NCI-H2107 (cell line): ENCODE results near the gene EML3.
"Not testable (repeated sequence)": the region's sequence is repeated elsewhere in the genome, so short reads cannot be mapped to it uniquely, and the experiment has no call there.

Source experiments
- DNase-seq: peaks from one replicate; lab custom pipeline; 2025; lab: John Stamatoyannopoulos, UW

Gene EML3

DNA sequence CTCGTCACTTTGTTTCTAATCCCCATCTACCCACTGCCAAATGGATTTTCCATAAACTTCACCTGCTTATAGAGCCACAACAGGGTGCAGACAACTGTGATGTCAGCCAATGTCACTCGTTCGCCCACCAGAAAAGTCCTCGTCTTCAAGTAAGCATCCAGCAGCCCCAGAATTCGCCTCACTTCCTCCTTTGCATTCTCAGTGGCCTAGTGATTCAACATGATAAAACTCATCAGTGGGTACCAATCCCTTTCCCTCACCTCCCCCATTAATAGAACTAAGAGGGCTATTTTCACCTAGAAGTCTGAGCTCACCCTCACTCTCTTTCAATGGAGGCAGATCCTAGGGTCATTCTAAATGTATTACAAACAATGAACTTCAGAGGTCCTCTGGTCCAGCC is 41.7 kb downstream of the EML3 start:
- DNase-seq = not testable (repeated sequence)

DNA sequence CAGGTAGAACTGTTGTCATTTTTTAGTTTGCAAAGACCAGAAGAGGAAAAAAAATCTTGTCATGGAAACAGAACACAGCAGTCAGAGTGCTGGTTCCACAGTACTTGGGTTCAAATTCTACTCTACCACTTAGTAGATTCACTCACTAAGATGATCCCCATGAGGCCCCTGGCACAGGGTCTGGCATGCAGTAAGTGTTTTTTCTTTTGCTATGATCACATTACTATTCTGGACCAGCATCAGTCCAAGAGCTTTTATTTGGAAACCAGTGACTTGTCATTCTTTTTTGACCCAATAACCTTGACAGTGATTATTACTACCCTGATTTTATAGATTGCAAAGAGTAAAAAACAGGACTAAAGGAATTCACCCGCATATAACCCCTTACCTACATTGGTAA is 43.0 kb downstream of the EML3 start:
- DNase-seq = no peak

DNA sequence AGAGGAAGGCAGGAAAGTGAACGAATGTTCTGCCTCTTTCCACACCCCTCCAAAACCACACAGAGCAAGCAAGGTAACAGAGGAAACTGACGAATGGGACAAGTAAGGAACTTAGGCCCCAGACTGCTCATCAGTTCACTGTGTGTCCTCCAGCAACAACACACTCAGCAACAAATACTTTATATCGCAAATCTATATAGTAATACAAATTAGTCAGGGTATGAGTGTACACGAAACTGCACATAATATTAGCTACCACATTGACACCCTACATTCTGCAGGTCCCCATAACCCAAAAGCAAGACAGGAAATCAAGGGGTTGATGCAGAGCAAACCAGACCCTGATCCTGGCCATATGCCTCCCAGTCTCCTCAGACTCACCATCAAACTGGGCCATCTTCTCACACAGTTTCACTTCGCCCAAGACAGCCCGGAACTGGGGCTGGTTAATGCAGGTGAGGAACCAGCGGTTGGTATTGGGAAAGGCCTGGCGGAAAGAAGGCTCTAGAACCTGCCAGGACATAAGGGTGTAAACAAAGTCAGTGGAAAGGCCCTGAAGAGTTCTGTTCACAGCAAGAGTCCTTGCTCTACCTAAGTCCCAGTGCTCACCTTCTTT is 45.4 kb downstream of the EML3 start:
- DNase-seq = no peak

DNA sequence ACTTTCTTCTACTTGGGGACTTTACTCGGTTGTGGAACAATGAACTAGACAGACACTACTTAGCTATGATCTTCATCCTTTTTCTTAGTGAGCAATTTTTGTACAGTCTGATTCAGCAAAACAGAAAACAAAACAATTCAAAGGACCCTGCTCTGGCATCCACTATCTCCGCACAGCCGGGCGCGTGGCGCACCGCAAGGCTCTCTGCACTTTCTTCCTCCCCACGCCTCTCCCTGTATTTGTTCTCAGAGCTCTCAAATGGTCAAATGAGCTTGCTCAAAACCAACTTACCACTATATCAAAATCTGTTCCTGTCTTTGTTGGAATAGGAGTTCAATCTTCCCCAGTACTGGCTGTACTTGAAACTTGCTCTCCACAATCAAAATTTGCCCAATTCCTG is 46.3 kb downstream of the EML3 start:
- no peak for DNase-seq

DNA sequence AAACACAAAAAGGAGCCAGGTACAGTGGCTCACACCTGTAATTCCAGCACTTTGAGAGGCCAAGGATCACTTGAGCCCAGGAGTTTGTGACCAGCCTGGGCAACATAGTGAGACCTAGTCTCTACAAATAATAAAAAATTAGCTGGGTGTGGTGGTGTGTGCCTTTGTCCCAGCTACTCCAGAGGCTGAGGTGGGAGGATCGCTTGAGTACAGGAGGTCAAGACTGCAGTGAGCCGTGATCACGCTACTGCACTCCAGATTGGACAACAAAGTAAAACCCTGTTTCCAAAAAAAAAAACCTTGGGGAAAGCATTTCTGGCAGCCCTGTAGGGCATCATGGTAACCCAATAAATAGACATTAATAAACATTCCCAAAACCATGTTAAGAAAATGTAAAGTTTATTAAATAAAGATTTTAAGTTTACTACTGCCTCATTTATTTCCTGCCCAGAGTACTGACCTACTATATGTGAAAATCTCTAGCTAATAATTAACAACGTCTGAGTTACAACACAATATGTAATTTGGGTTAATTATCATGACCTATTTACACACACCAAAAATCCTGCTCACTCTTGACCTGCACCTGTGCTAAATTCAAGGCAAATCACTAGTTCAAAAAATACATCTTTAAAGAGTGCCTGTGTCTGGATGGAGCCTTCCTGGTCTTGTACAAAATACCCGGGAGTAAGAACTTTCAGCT is 47.3 kb downstream of the EML3 start:
- no peak for DNase-seq

DNA sequence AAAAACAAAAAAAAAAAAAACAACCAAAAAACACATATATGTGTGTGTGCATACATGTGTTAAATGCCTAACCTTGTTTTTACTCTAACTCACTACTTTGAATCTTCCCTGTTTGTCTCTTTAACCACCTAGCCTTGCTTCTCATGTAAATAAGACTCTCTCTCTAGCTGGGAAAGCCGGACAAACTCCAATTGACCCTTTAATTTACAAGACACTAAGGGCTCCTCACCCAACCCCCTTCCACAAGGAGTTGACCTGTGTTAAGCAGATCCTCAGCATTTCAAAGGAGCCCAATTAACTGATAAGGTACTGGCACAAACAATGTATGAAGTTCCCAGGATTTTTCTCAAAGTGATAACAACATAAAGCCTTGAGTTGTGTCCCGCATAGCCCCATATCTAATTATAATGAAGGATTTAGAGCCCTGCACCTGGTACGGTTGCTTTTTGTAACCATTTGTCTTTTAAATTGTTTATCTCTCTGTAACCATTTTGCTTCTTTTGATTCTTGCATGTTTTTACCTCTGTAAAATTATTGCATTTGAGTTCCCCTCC is 50.8 kb downstream of the EML3 start:
- not testable (repeated sequence) for DNase-seq

DNA sequence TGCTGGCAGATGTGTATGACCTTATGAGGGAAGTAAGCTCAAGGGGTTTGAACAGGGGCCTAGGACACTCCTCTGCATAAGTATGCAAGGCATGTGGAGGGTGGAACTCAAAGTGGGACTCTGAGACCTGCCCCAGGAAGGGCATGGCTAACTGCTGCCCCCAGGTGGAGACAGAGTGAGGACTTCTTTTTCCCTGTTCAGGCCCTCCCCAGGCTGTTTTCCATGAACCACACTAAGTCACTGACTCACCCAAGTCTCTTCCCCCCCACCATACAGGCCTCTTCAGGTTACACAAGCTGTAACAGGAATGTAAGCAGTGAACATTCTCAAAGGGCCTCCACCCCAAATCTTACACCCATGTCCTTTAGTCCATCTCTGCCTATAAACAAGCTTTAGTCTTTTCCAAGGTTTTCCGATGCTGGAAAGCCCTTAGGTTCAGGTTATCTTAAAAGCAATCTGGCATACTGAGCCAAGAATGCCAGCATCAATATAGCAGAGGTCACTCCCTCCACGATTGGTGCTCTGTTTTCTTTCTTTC is 51.9 kb downstream of the EML3 start:
- DNase-seq = peak; percentile 53

DNA sequence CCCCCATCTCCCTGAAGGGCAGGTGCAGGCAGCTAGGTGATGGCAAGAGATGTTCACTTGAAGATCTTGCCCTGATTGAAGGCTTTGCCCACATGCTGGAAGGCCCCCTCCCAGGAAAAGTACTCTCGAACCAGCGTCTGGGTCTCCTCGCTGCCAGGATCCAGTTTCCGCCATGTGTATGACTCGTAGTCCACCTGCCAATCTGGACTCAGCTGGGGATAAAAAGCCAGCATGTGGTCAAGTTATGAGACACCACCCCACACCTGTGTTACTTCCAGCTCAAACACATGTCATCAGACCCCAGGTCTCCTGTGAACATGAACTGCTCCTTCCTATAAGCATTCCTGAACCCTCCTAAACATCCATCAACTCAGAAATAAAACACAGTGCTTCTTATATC is 52.9 kb downstream of the EML3 start:
- DNase-seq = not testable (repeated sequence)

DNA sequence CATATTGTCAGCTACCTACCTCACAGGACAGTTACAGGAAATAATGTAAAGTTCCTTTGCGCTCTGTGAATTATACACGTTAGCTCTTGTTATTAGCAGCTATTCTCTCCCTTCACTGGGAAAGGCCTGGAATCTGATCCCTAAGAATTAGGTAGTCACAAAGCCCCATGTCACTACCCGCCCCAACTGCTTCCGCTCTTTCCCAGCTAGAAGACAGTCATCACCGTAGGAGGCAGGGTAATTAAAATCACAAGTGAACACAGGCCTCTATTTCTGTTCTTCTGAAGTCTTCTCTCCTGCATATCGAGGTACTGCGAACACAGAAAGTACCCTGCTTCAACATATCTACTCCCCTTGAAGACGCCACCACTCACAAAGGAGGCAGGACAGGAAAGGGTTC is 53.4 kb downstream of the EML3 start:
- DNase-seq = no peak

DNA sequence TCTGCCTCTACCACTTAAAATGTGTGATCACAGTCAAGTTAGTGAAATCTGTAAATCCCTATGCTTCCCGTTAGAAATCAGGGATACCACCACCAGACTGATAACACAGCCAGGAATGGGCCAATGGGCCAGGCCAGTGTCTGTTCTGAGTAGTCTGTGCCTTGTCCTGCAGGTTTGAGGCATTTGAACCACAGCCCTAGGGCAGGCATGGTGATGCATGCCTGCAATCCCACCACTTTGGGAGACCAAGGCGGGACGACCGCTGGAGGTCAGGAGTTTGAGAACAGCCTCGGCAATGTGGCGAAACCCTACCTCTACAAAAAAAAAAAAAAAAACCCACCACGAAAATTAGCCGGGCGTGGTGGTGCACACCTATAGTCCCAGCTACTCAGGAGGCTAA is 53.9 kb downstream of the EML3 start:
- no peak for DNase-seq

DNA sequence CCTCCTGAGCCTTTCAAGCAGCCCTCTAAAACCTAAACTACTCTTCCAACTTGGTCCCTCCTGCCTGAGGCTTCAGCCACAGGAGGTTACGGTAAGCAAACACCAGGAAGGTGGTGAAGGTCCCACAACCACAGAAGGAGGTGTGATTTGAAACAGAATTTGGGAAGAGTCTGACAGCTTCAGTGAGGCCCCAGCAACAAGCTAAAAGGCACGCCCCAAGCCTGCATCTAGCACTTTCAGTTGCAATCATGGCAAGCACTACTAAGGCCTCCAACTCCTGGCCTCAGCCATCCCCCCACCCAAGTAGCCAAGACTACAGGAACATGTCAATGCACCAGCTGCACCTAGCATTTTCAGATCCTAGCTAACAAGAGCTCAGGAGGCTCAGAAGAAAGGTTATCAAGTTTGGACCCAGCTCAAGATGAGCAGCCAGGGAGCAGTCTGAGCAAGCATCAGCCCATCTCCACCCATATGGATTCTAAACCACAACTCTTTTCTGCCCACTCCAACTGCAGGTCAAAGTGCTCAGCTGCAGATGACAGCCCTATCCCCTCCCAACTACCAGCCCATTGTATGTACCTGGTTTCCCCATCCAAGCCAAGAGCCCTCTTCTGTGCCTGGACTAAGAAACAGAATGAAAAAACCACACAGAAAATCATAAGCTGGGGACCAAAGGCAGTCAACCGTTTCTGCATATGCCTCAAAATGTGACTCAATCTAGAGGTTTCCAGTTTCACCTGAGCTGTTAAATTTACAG is 55.5 kb downstream of the EML3 start:
- DNase-seq = no peak

DNA sequence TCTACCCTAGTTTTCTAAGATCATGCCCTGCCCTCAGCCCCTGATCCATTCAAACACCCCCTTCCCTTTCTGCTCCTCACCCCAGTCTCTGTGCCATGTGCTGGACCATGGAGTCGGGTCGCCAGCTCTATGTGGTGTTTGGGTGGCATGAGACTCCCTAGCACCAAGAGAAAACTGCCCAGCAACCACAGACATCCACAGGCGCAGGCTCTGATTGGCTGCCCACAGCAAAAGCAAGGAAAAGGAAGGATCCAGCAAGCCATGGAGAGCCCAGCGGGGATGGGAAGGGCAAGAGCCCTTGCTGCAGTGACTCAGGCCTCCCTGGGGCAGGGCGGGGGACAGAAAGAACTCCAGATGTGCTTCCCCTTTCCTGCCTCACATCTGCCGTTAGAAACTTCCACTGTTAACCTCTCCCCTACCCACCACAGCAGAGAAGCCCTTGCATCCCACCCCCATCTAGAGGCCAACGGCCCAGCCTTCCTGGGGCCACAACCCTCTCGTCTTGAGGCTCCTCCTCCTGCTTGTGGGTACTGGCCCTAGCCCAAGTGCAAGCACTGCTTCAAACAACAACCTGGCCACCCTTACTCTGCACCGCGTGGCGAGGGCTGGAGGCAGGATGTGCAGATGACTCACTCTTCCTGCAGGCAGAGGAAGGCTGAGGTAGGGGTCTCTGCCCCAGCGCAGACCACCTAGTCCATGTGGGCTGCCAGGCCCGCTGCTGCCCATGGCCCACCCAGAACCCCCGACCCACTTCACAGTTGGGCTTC is 56.3 kb downstream of the EML3 start:
- no peak for DNase-seq

DNA sequence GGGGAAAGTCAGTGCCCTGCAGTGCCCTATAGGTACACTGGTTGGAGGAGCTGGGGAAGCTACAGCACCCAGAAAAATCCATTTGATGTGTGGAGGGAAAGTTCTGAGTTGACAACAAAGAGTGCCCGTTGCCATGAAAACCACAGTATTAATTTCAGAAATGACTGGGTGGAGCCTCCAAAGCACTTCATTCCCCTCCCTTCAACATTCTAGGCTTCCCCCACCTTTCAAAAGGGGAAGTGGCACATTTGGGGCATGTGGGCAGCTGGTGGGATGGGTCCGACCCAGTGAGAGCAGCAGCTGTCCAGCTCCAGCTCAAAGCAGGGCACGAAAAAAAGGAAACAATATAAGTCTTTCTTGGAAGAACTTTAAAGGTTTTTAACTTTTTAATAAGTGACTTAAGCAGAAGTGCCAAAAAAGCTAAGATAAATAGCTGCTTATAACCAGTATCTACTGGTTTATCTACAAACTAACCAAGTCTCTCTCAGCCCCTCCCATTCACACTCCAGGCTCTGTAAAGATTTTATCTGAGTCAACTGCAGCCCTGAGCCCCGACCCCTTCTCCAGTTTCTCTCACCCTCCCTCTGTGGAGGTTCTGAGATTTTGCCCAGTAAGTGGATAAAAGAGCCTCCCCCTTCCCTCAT is 57.0 kb downstream of the EML3 start:
- DNase-seq = no peak

DNA sequence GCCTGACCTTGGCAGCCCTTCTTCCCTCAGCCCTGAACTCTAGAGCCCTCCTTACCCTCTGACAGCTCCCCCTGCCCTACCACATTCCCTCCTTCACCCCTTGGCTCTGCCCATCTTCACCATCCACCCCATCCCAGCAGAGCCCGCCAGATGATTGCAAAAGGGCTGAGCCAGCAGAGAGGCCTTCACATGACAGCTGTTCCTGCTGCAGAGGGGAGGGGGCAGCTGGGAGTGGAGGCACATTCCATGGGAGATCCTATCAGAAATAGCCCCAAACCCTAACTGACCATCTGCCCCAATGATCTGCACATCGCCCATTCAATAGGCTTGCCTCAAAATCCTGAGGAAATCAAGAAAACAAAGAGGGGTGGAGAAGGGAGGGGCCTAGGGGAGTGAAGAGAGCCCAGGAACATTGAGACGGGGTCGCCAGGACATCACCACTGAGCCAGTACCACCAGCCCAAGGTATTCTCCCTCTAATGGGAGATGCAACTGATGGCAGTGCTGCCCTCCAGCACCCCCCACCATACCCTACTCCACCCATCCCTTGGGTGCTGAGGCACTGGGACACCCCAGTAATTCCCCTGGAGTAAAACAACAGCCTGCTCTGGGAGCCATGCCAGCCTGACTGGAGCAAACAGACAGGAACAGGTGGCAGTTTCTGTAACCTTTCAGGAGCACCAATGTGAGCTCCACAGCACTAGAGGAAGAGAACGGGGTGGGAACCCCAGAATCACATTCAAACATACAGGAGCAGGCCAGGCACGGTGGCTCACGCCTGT is 58.0 kb downstream of the EML3 start:
- no peak for DNase-seq

DNA sequence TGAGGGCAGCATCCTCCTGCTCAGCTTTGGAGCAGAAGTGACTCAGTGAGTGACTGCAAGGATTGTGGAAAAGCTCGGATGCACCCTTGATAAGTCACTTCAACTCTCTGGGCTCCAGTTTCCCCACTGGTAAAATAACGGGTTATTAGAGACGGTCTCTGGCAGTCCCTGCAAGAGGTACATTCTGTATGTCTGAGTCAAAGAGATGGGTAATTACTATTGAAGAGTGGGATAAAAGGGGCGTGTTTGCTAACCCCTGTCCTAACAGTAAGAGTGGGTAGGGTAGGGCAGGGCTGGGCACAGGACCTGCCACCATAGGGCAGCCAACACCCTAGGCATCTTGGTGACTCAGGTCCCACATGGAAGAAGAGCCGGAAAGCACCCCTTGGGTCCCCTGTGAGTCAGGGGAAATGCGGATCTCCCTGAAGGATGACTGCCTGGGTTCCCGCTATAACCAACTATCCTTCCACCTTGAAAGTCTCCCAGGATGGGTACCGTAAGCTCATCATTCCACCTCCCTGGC is 58.7 kb downstream of the EML3 start:
- DNase-seq = no peak

DNA sequence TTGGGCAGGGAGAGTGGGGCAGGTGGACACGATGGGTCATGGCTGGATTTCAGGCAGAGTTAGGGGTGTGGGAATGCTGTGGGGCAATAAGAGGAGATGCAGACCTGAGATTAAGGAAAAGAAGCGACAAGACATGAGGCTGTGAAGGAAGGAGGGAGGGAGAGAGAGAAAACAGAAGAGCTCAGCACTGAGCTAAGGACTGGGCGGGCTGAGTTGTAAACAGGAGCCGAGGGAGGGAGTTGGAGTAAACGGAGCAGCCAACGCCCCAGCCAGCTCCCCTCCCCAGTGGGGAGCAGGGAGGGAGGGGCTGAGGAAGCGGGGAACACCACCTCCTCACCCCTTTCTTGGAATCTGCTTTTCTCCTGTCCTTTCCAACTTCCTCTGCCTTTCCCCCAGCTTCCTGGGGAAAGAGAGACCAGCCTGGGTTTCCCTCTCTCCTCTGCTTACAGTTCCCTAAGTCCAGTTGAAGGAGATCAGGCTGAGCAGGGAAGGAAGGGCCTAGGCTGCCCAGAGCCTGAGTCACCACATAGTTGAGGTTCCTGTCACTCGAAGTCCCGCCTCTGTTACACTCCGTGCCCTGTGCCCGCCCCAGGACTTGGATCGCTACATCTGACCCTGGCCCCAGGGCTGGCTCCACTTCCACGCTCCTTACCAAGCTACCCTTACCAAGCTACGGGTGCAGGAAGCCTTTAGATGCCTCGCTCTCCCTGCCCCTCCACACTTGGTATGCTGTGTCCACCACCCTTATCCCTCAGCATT is 59.3 kb downstream of the EML3 start:
- no peak for DNase-seq

DNA sequence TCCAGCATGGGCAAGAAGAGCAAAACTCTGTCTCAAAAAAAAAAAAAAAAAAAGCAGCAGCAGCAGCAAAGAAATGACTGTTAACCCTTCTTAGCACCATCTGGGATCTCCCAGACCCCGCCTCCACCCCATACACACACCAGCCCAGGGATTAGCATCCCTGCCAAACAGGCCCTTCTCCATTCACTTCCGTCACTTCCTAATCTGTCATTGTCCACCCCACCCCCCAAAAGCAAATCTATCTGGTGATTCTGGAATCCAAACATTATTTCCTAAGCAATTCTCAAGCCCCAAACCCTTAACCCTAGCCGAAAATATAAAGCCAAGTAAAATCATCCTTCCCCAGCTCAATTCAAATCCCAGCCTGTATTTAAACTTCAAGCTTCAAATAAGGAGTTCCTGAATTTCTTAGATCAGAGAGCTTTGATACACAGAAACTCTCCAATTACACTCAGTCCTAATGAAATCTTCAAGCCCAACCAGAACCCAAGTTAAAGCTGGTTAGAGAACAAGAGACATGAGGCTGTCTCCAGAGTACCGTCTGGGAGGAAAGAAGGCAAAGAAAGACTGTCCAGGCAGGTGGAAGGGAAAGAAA is 60.0 kb downstream of the EML3 start:
- no peak for DNase-seq
